ENCODE results near the gene NRM.
"Not testable (repeated sequence)": the region's sequence is repeated elsewhere in the genome, so short reads cannot be mapped to it uniquely, and the experiment has no call there.

NRM gene

GRCh38 chr6:30722280-30723112, 31.7 kb upstream of the NRM start (continued):
- no peak for TF ChIP-seq TSHZ2 (CRISPR knock-in tag; IDR thresholded peaks at IDR 0.05)
- no peak for TF ChIP-seq ZNF70 (CRISPR knock-in tag; IDR thresholded peaks at IDR 0.05)
- TF ChIP-seq TOX (CRISPR knock-in tag; IDR thresholded peaks at IDR 0.05; ENCODE audit: borderline replicate concordance) = no peak
- no peak for TF ChIP-seq PATZ1 (CRISPR knock-in tag; IDR thresholded peaks at IDR 0.05; ENCODE audit: borderline replicate concordance)
- no peak for TF ChIP-seq ZFP3 (CRISPR knock-in tag; IDR thresholded peaks at IDR 0.05)

- not testable (repeated sequence) for ATAC-seq
Observed at GRCh38 chr6:30722025-30722279, 31.2 kb upstream of the NRM start.

GRCh38 chr6:30721198-30722024, 30.6 kb upstream of the NRM start:
- peak; percentile 14 for ATAC-seq
- TF ChIP-seq ESRRG (CRISPR knock-in tag; IDR thresholded peaks at IDR 0.05) = peak; percentile 67; the same call in 1 of the 2 replicates
- no peak for TF ChIP-seq CSDC2 (CRISPR knock-in tag; IDR thresholded peaks at IDR 0.05)
- no peak for TF ChIP-seq ISL1 (CRISPR knock-in tag; IDR thresholded peaks at IDR 0.05)
- peak; percentile 34; the same call in 1 of the 2 replicates for TF ChIP-seq ZNF70 (CRISPR knock-in tag; IDR thresholded peaks at IDR 0.05)
- TF ChIP-seq POU6F1 (CRISPR knock-in tag; IDR thresholded peaks at IDR 0.05; ENCODE audit: borderline replicate concordance, low read depth) = 0 out of 2 replicates have a peak, but pooled peaks have one; percentile 18
- TF ChIP-seq OSR1 (CRISPR knock-in tag; IDR thresholded peaks at IDR 0.05) = no peak
- 0 out of 2 replicates have a peak, but pooled peaks have one; percentile 45 for TF ChIP-seq ARNTL (CRISPR knock-in tag; IDR thresholded peaks at IDR 0.05; ENCODE audit: borderline replicate concordance, low read depth)
- no peak for TF ChIP-seq CSRNP3 (CRISPR knock-in tag; IDR thresholded peaks at IDR 0.05)
- peak; percentile 75; the same call in 1 of the 2 replicates for TF ChIP-seq GLIS3 (CRISPR knock-in tag; IDR thresholded peaks at IDR 0.05)
- no peak for TF ChIP-seq SNAI2 (CRISPR knock-in tag; IDR thresholded peaks at IDR 0.05)
- no peak for TF ChIP-seq CREB5 (CRISPR knock-in tag; IDR thresholded peaks at IDR 0.05; ENCODE audit: low read depth)
- 0 out of 2 replicates have a peak, but pooled peaks have one; percentile 36 for TF ChIP-seq ZFP3 (CRISPR knock-in tag; IDR thresholded peaks at IDR 0.05)
- TF ChIP-seq ZNF565 (CRISPR knock-in tag; conservative IDR thresholded peaks at IDR 0.05; ENCODE audit: low read depth) = no peak
- TF ChIP-seq ZFP30 (CRISPR knock-in tag; IDR thresholded peaks at IDR 0.05) = peak; percentile 47; the same call in 1 of the 2 replicates
- TF ChIP-seq ZNF8 (CRISPR knock-in tag; IDR thresholded peaks at IDR 0.05) = no peak
- TF ChIP-seq BACH2 (CRISPR knock-in tag; IDR thresholded peaks at IDR 0.05; ENCODE audit: borderline replicate concordance) = no peak
- TF ChIP-seq RARB (CRISPR knock-in tag; IDR thresholded peaks at IDR 0.05) = 0 out of 2 replicates have a peak, but pooled peaks have one; percentile 28

Measured in SK-N-SH treated with all-trans-retinoic acid at 6 μM for 48 hours (cell line).